Erythroblast (primary cell): ENCODE data around the gene SLC35B4.

Source experiments
- DNase-seq, 2 experiments: peaks; one replicate each; lab custom pipeline; 2025; lab: John Stamatoyannopoulos, UW
- GATA1 ChIP-seq: IDR thresholded peaks from 2 replicates; pipeline ENCODE4 v1.6.1; 2011; ENCODE audit warnings: low read depth, mild to moderate bottlenecking, control low read depth, low read length, moderate library complexity
- POLR2A ChIP-seq: IDR thresholded peaks from 2 replicates; pipeline ENCODE4 v1.6.1; 2011; ENCODE audit warnings: mild to moderate bottlenecking, low read length

The SLC35B4 gene

GRCh38 chr7:134248196-134248595, 68.5 kb downstream of the SLC35B4 start:
- TF ChIP-seq GATA1 (no peak), POLR2A (no peak)
- no peak for DNase-seq

GRCh38 chr7:134246761-134247160, 70.0 kb downstream of the SLC35B4 start:
- no peak for DNase-seq
- TF ChIP-seq POLR2A (no peak), GATA1 (no peak)

- DNase-seq = no peak
- no peak for TF ChIP-seq GATA1
- no peak for TF ChIP-seq POLR2A
Measured at GRCh38 chr7:134246347-134246746, 70.4 kb downstream of the SLC35B4 start.

- no peak for TF ChIP-seq GATA1
- no peak for TF ChIP-seq POLR2A
- no peak for DNase-seq
Measured at GRCh38 chr7:134245253-134245652, 71.5 kb downstream of the SLC35B4 start.
